ENCODE measurements around the gene GRIP1.

- no peak for TF ChIP-seq SPI1 (IDR thresholded peaks at IDR 0.05; ENCODE audit: borderline replicate concordance, low read depth)
- no peak for TF ChIP-seq CTCF (IDR thresholded peaks at IDR 0.05; ENCODE audit: insufficient read depth, low read length)
- no peak for TF ChIP-seq POLR2AphosphoS5 (IDR thresholded peaks at IDR 0.05; ENCODE audit: low read depth)
- TF ChIP-seq REST (IDR thresholded peaks at IDR 0.05; ENCODE audit: insufficient replicate concordance, low read depth): no peak
These were observed 49.6 kb downstream of the GRIP1 start for GRCh38 chr12:66629138-66629870.
